GM12878 (cell line): ENCODE results near the gene USP37. TPM values are rescaled to one million over a fixed set of nuclear protein-coding genes. Genes with fewer than 3 reads are reported as not detected.

Experiments
- ATAC-seq: fragments of 200-7000 bp; cut with Tn5 transposase; 3 replicates; pipeline ENCODE4 v1.9.1; 2020; ENCODE audit warnings: mild to moderate bottlenecking, moderate library complexity
- BruUV-seq: library from RNA; stranded (reverse); fragments of 400-500 nt; replicated peaks from 2 replicates; lab custom pipeline; 2021; lab: Mats Ljungman, UMichigan
- CTCF ChIA-PET: fragments of 300-600 bp; sonication (Branson Sonifier 250); formaldehyde crosslinking; extraction: SDS; loops from one replicate; lab custom pipeline; 2021; ENCODE audit warnings: inconsistent platforms; lab: Yijun Ruan, JAX
- POLR2A ChIA-PET: fragments of 350-600 bp; formaldehyde crosslinking; extraction: SDS; loops from one replicate; lab custom pipeline; 2021; ENCODE audit warnings: inconsistent platforms; lab: Charles Lee
- RAD21 ChIA-PET: fragments of 300-600 bp; sonication (Branson Sonifier 250); formaldehyde crosslinking; loops from one replicate; lab custom pipeline; 2023; ENCODE audit warnings: antibody characterized with exemption; ENCODE audit not compliant: unreplicated experiment; lab: Charles Lee
- SMC1A ChIA-PET: fragments of 300-600 bp; sonication (Branson Sonifier 250); formaldehyde crosslinking; loops from one replicate; lab custom pipeline; 2023; ENCODE audit not compliant: unreplicated experiment, uncharacterized antibody; lab: Charles Lee
- DNase-seq: peaks from one replicate; pipeline ENCODE4 v3.0.0-alpha.2; 2011; ENCODE audit warnings: low read depth, low spot score
- FAIRE-seq: peaks from 3 replicates; lab custom pipeline; 2011; peaks lifted over from hg19 to GRCh38; lab: Jason Lieb, UNC
- H2AFZ ChIP-seq: 2 replicates; pipeline ENCODE4 v1.6.0; 2011; ENCODE audit warnings: low read depth, low read length, control low read depth; ENCODE audit not compliant: control insufficient read depth
- H3K27ac ChIP-seq: 2 replicates; pipeline ENCODE4 v1.5.1; 2011; ENCODE audit warnings: control low read depth; ENCODE audit not compliant: control insufficient read depth, insufficient read depth
- H3K27me3 ChIP-seq, 2 experiments: replicated peaks in 1 of 2; 2 replicates each; pipeline versions ENCODE4 v1.6.0 to v1.6.1; 2011; ENCODE audit warnings: low read length in 1 of 2; ENCODE audit not compliant: control insufficient read depth in 2 of 2, insufficient read depth in 2 of 2
- H3K36me3 ChIP-seq, 2 experiments: 2 replicates each; pipeline ENCODE4 v1.5.1; 2011; ENCODE audit warnings: low read length in 1 of 2; ENCODE audit not compliant: control insufficient read depth in 2 of 2, insufficient read depth in 2 of 2
- H3K4me1 ChIP-seq: 2 replicates; pipeline ENCODE4 v1.6.1; 2011; ENCODE audit warnings: mild to moderate bottlenecking, low read length, moderate library complexity, mixed read lengths; ENCODE audit not compliant: control insufficient read depth, insufficient read depth
- H3K4me2 ChIP-seq: 2 replicates; pipeline ENCODE4 v1.6.0; 2011; ENCODE audit warnings: control low read depth; ENCODE audit not compliant: control insufficient read depth, insufficient read depth
- H3K4me3 ChIP-seq: fragments of 200-600 bp; sonication (generic); 2 replicates; pipeline ENCODE4 v1.5.1; 2016
- H3K79me2 ChIP-seq: 2 replicates; pipeline ENCODE4 v1.6.0; 2011; ENCODE audit warnings: low read length; ENCODE audit not compliant: control insufficient read depth, insufficient read depth
- H3K9ac ChIP-seq: 2 replicates; pipeline ENCODE4 v1.8.0; 2011; ENCODE audit warnings: low read length, control low read depth, mixed read lengths; ENCODE audit not compliant: control insufficient read depth, insufficient read depth
- H3K9me3 ChIP-seq: replicated peaks from 3 replicates; pipeline ENCODE4 v1.5.1; 2011; ENCODE audit warnings: mild to moderate bottlenecking, low read length; ENCODE audit not compliant: control insufficient read depth, insufficient read depth
- H4K20me1 ChIP-seq: 2 replicates; pipeline ENCODE4 v1.6.0; 2011; ENCODE audit not compliant: control insufficient read depth, insufficient read depth
- ATF7 ChIP-seq: fragments of 450-650 bp; IDR thresholded peaks from 2 replicates; pipeline ENCODE4 v1.6.1; 2016; ENCODE audit warnings: low read depth, mild to moderate bottlenecking
- CBFB ChIP-seq: IDR thresholded peaks from 2 replicates; pipeline ENCODE4 v1.6.1; 2016; ENCODE audit warnings: antibody characterized with exemption, low read depth
- KDM1A ChIP-seq: fragments of 200-600 bp; sonication (generic); IDR thresholded peaks from 2 replicates; pipeline ENCODE4 v1.6.1; 2016; ENCODE audit warnings: borderline replicate concordance
- NFYA ChIP-seq: IDR thresholded peaks from 2 replicates; pipeline ENCODE4 v1.6.1; 2011; ENCODE audit warnings: low read depth, mild to moderate bottlenecking, low read length, improper control_type of control experiment, borderline replicate concordance
- NRF1 ChIP-seq: conservative IDR thresholded peaks from 2 replicates; pipeline ENCODE4 v1.6.1; 2011; ENCODE audit warnings: mild to moderate bottlenecking, low read depth, low read length, improper control_type of control experiment
- RELA ChIP-seq: fragments of 450-650 bp; IDR thresholded peaks from 2 replicates; pipeline ENCODE4 v1.8.0; 2014; ENCODE audit warnings: borderline replicate concordance; ENCODE audit not compliant: partially characterized antibody
- SMARCA5 ChIP-seq: fragments of 450-650 bp; IDR thresholded peaks from 2 replicates; pipeline ENCODE4 v1.6.1; 2017; ENCODE audit warnings: mild to moderate bottlenecking
- SP1 ChIP-seq: IDR thresholded peaks from one replicate; pipeline ENCODE4 v1.6.1; 2011; ENCODE audit warnings: low read depth, low read length
- SPI1 ChIP-seq: IDR thresholded peaks from 2 replicates; pipeline ENCODE4 v1.6.1; 2011; ENCODE audit warnings: low read depth, mild to moderate bottlenecking, low read length, moderate library complexity, borderline replicate concordance; ENCODE audit not compliant: insufficient read depth
- ZNF384 ChIP-seq: IDR thresholded peaks from 2 replicates; pipeline ENCODE4 v1.6.1; 2012; ENCODE audit warnings: low read depth, mild to moderate bottlenecking, low read length, improper control_type of control experiment, borderline replicate concordance
- WGBS: methylation state at CpG from one replicate; pipeline ENCODE4 v1.1.6; 2016; ENCODE audit warnings: low lambda C conversion rate; ENCODE audit not compliant: insufficient replicate concordance, insufficient coverage; ENCODE audit errors: missing lambda C conversion rate; 5-methylcytosine and 5-hydroxymethylcytosine counted together
- in situ Hi-C: fragments of 300-500 bp; cut with MboI; formaldehyde crosslinking; loops from 9 replicates; pipeline ENCODE4 v1.14.3; 2018; ENCODE audit warnings: mixed read lengths
- intact Hi-C: fragments of 100-400 bp; cut with micrococcal nuclease; formaldehyde crosslinking; loops from one replicate; pipeline ENCODE4 v1.14.2; 2022; ENCODE audit not compliant: unreplicated experiment
- polyA plus RNA-seq, 11 experiments: library from polyadenylated mRNA; depleted of rRNA in 4 of 11; unstranded in 6 of 11; stranded (reverse) in 5 of 11; fragments of >200 nt; fragmentation: Nextera tagmentation in 4 of 11; fragmentation: Illumina TruSeq in 1 of 11; extraction: Ambion mirVana in 4 of 11; extraction: Trizol in 1 of 11; gene quantifications; 1 replicate in 1 of 11; 2 replicates in 10 of 11; pipeline versions ENCODE4 v1.2.1 to v1.2.3, GENCODE V29; 2011 to 2016; ENCODE audit warnings: inconsistent platforms in 2 of 11, missing spikeins in 2 of 11, low read depth in 1 of 11
- total RNA-seq, 4 experiments: library from RNA; depleted of rRNA in 3 of 4; stranded (reverse); fragments of >200 nt in 3 of 4; fragmentation: Illumina TruSeq in 1 of 4; extraction: Trizol in 1 of 4; gene quantifications; 2 replicates each; pipeline versions ENCODE4 v1.2.1 to v1.2.3, GENCODE V29; 2013 to 2021
- TF ChIP-seq, protein P1 (sequence below): fragments of 450-650 bp; IDR thresholded peaks from 2 replicates; pipeline ENCODE4 v1.6.1; 2016; ENCODE audit warnings: mild to moderate bottlenecking
- TF ChIP-seq, protein P2 (sequence below): fragments of 450-650 bp; IDR thresholded peaks from 2 replicates; pipeline ENCODE4 v1.6.1; 2016; ENCODE audit warnings: mild to moderate bottlenecking
- TF ChIP-seq, protein P3 (sequence below): IDR thresholded peaks from 2 replicates; pipeline ENCODE4 v1.6.1; 2011; ENCODE audit warnings: low read depth, low read length, improper control_type of control experiment, borderline replicate concordance
- TF ChIP-seq, protein P4 (sequence below): fragments of 450-650 bp; IDR thresholded peaks from 2 replicates; pipeline ENCODE4 v1.6.1; 2017; ENCODE audit warnings: mild to moderate bottlenecking

USP37 gene
- total and polyA plus RNA-seq, 10 of the 15 experiments (the other 5 are each of a cell fraction or from before 2014, with no cell fraction given): 2.8 to 16.0 (median 10.4) TPM

DNA sequence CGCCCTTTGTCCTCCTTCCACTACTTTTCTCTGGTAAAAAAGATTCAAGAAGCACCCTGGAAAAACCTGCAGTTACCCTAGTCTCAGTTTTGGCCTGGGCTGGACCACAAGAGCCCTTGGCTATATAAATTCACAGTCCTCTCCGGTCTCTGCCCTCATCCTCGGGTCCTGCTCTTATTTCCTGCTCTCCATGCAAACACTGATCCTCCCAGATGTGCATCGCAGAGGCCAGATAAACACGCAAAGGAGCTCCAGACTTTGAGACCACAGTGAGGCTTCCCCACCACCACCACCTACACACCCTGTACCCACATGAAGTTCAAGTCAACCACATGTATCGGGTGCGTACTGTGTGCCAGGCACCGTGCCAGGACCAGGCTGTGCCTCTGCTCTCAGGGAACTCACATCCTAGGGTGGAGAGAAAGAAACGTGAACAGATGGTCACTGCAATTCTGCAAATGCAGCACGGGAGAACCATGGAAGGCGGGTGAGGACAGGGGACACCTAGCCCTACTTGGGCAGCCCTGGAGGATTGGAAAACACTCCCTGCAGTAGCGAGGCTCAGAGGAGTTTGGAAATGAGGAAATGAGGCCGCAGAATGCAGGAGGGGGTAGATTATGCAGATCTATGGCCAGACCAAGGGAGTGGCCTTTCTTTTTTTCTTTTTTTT, 161.1 kb downstream of the USP37 start (continued):
- TF ChIP-seq, protein P1, sequence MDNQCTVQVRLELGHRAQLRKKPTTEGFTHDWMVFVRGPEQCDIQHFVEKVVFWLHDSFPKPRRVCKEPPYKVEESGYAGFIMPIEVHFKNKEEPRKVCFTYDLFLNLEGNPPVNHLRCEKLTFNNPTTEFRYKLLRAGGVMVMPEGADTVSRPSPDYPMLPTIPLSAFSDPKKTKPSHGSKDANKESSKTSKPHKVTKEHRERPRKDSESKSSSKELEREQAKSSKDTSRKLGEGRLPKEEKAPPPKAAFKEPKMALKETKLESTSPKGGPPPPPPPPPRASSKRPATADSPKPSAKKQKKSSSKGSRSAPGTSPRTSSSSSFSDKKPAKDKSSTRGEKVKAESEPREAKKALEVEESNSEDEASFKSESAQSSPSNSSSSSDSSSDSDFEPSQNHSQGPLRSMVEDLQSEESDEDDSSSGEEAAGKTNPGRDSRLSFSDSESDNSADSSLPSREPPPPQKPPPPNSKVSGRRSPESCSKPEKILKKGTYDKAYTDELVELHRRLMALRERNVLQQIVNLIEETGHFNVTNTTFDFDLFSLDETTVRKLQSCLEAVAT: 0 out of 2 replicates have a peak, but pooled peaks have one; percentile 3
- TF ChIP-seq SPI1: peak; percentile 27; the same call in 1 of the 2 replicates
- 0 out of 2 replicates have a peak, but pooled peaks have one; percentile 16 for TF ChIP-seq CBFB
- TF ChIP-seq, protein P2, sequence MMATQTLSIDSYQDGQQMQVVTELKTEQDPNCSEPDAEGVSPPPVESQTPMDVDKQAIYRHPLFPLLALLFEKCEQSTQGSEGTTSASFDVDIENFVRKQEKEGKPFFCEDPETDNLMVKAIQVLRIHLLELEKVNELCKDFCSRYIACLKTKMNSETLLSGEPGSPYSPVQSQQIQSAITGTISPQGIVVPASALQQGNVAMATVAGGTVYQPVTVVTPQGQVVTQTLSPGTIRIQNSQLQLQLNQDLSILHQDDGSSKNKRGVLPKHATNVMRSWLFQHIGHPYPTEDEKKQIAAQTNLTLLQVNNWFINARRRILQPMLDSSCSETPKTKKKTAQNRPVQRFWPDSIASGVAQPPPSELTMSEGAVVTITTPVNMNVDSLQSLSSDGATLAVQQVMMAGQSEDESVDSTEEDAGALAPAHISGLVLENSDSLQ: no peak

DNA sequence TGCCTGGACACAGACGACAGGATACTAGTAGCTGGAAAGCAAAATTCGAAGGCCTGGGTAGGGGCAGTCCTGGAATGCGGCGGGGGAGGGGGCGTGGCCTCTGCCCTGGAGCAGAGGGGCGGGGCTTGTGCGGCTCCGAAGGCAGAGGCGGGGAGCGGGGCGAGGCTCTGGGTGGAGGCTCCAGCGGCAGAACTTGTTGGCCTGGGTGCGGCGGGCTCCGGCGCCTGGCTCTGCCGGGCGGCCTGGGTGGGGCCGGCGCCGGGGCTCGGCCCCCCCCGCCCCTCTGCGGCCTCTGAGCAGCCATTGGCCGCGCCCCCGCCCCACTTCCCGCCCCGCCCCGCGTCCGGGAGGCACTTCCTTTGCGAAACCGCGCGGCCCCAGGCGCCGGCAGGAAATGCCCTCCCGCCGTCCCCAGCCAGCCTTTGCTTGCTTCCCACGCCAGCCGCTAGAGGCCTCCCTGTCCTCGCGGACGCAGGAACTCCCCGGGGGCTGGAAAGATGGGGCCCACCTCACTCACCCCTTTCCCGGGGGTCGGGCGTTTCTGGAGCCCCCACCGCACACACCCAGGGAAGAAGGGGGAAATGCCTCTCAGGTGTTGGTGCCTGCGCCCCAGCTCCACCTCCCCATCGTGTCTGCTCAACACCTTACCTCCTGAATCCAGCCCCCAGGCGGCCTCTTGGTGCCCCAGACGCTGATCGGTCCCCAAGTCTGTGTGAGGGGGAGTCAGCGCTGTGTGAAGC, 161.8 kb downstream of the USP37 start:
- no TSS peak for BruUV-seq
- peak; percentile 95 for FAIRE-seq
- TF ChIP-seq, protein P3, sequence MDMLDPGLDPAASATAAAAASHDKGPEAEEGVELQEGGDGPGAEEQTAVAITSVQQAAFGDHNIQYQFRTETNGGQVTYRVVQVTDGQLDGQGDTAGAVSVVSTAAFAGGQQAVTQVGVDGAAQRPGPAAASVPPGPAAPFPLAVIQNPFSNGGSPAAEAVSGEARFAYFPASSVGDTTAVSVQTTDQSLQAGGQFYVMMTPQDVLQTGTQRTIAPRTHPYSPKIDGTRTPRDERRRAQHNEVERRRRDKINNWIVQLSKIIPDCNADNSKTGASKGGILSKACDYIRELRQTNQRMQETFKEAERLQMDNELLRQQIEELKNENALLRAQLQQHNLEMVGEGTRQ: no peak
- TF ChIP-seq NRF1: no peak
- no peak for TF ChIP-seq NFYA
- TF ChIP-seq SMARCA5: 0 out of 2 replicates have a peak, but pooled peaks have one; percentile 36
- TF ChIP-seq, protein P4, sequence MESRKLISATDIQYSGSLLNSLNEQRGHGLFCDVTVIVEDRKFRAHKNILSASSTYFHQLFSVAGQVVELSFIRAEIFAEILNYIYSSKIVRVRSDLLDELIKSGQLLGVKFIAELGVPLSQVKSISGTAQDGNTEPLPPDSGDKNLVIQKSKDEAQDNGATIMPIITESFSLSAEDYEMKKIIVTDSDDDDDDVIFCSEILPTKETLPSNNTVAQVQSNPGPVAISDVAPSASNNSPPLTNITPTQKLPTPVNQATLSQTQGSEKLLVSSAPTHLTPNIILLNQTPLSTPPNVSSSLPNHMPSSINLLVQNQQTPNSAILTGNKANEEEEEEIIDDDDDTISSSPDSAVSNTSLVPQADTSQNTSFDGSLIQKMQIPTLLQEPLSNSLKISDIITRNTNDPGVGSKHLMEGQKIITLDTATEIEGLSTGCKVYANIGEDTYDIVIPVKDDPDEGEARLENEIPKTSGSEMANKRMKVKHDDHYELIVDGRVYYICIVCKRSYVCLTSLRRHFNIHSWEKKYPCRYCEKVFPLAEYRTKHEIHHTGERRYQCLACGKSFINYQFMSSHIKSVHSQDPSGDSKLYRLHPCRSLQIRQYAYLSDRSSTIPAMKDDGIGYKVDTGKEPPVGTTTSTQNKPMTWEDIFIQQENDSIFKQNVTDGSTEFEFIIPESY: no peak
- no peak for TF ChIP-seq ZNF384
- TF ChIP-seq RELA: no peak
- TF ChIP-seq ATF7: no peak
- no peak for TF ChIP-seq SP1
- TF ChIP-seq KDM1A: no peak

More for the DNA sequence above, 161.8 kb downstream of the USP37 start:
- SMC1A ChIA-PET: interaction anchor here (0.6 to 1.2 kb wide), 6 partner anchors 58 to 261 kb away, joined by 3 to 4 read pairs (median 3); no protein-coding TSS in a partner anchor
- Histone ChIP-seq H3K9me3 (no peaks in the 10 kb centered on the region), H2AFZ (peak overlapping the region; percentile 45), H3K4me1 (peaks cover 31% of the 10 kb centered on the region), H3K27ac (peak overlapping the region; percentile 33), H3K9ac (peak overlapping the region; percentile 30; the same call in 1 of the 2 replicates), H3K27me3 (no peaks in the 10 kb centered on the region), H3K4me3 (peak overlapping the region; percentile 73), H3K36me3 (peaks cover 7 to 9% of the 10 kb centered on the region in 2 experiments; a peak in 3 of 4 replicates), H3K4me2 (peak overlapping the region; percentile 82), H4K20me1 (peaks cover 1% of the 10 kb centered on the region; the same call in 1 of the 2 replicates), H3K79me2 (peaks cover 8% of the 10 kb centered on the region)
- POLR2A ChIA-PET: interaction anchor here (0.5 to 2.5 kb wide), 4 partner anchors 9 to 50 kb away, joined by 3 to 8 read pairs (median 6); partner anchors contain the start of gene CATIP
- 0% methylated on average over 30 of the region's 56 CpGs for WGBS
- DNase-seq (peak; percentile 64), ATAC-seq (peak; percentile 93)
- RAD21 ChIA-PET: interaction anchor here (1.0 to 2.4 kb wide), 3 partner anchors 10 to 47 kb away, joined by 3 to 8 read pairs (median 3); no protein-coding TSS in a partner anchor
- CTCF ChIA-PET: interaction anchor here (0.9 to 4.8 kb wide), 8 partner anchors 48 to 249 kb away, joined by 3 to 22 read pairs (median 4); partner anchors contain the start of gene CATIP
- in situ Hi-C loops (loop anchor here (5.0 to 10.0 kb wide), 2 partner anchors 241 to 438 kb away; no protein-coding TSS in a partner anchor), intact Hi-C loops (loop anchor here (1.0 to 2.0 kb wide), 3 partner anchors 60 to 440 kb away; no protein-coding TSS in a partner anchor)
